ENCODE results near the gene C22orf39.

C22orf39 gene

GRCh38 chr22:19463491-19464469, 16.3 kb upstream of the C22orf39 start:
- TF ChIP-seq EP300 (IDR thresholded peaks at IDR 0.05; ENCODE audit: borderline replicate concordance) (no peak), REST (IDR thresholded peaks at IDR 0.05; ENCODE audit: low read depth) (no peak), USF1 (IDR thresholded peaks at IDR 0.05) (no peak), TCF12 (IDR thresholded peaks at IDR 0.05; ENCODE audit: low read depth) (no peak), NFIC (IDR thresholded peaks at IDR 0.05) (no peak), FOXM1 (IDR thresholded peaks at IDR 0.05; ENCODE audit: borderline replicate concordance, low read depth) (no peak), MAX (IDR thresholded peaks at IDR 0.05) (no peak), YY1 (IDR thresholded peaks at IDR 0.05; ENCODE audit: low read depth) (no peak), TAF1 (IDR thresholded peaks at IDR 0.05; ENCODE audit: low read depth) (no peak), TEAD4 (IDR thresholded peaks at IDR 0.05) (no peak), ZBTB7A (IDR thresholded peaks at IDR 0.05; ENCODE audit: low read depth) (no peak)

DNA sequence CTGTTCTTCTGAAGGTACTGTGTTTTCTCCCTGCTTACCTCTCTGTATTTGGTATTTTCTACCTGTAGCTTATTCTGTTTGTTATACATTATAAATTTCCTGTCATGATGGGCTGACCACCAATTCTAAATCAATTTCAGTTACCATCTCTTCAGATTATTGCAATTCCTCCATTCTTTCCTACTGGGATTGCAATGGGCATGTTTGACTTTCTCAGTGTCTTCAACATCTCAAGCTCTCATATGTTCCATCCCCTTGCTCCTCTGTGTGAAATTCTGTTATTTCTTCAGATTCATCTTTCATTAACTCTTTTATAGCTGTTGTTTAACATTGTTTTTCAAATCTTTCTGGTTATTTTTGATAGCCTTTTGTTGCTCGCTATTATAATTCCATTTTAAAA, 15.5 kb upstream of the C22orf39 start:
- TF ChIP-seq YY1 (IDR thresholded peaks at IDR 0.05; ENCODE audit: low read depth) = no peak
- TF ChIP-seq FOXM1 (IDR thresholded peaks at IDR 0.05; ENCODE audit: borderline replicate concordance, low read depth) = no peak
- TF ChIP-seq MAX (IDR thresholded peaks at IDR 0.05) = no peak
- no peak for TF ChIP-seq CREB1 (IDR thresholded peaks at IDR 0.05; ENCODE audit: low read depth)
- TF ChIP-seq REST (IDR thresholded peaks at IDR 0.05; ENCODE audit: low read depth) = no peak
- no peak for TF ChIP-seq NFIC (IDR thresholded peaks at IDR 0.05)
- no peak for TF ChIP-seq TAF1 (IDR thresholded peaks at IDR 0.05; ENCODE audit: low read depth)
- no peak for TF ChIP-seq TEAD4 (IDR thresholded peaks at IDR 0.05)
- TF ChIP-seq CEBPB (IDR thresholded peaks at IDR 0.05) = no peak
- TF ChIP-seq ZBTB7A (IDR thresholded peaks at IDR 0.05; ENCODE audit: low read depth) = no peak
- TF ChIP-seq USF1 (IDR thresholded peaks at IDR 0.05) = no peak
- no peak for TF ChIP-seq RAD21 (IDR thresholded peaks at IDR 0.05; ENCODE audit: low read depth)

GRCh38 chr22:19461506-19461905, 14.0 kb upstream of the C22orf39 start:
- TF ChIP-seq FOXM1 (IDR thresholded peaks at IDR 0.05; ENCODE audit: borderline replicate concordance, low read depth) (no peak), TAF1 (IDR thresholded peaks at IDR 0.05; ENCODE audit: low read depth) (no peak), REST (IDR thresholded peaks at IDR 0.05; ENCODE audit: low read depth) (no peak), CEBPB (IDR thresholded peaks at IDR 0.05) (no peak), CREB1 (IDR thresholded peaks at IDR 0.05; ENCODE audit: low read depth) (no peak), EP300 (IDR thresholded peaks at IDR 0.05; ENCODE audit: borderline replicate concordance) (no peak), ZBTB7A (IDR thresholded peaks at IDR 0.05; ENCODE audit: low read depth) (no peak), RAD21 (IDR thresholded peaks at IDR 0.05; ENCODE audit: low read depth) (no peak), NFIC (IDR thresholded peaks at IDR 0.05) (no peak), YY1 (IDR thresholded peaks at IDR 0.05; ENCODE audit: low read depth) (no peak), EGR1 (IDR thresholded peaks at IDR 0.05) (no peak)

DNA sequence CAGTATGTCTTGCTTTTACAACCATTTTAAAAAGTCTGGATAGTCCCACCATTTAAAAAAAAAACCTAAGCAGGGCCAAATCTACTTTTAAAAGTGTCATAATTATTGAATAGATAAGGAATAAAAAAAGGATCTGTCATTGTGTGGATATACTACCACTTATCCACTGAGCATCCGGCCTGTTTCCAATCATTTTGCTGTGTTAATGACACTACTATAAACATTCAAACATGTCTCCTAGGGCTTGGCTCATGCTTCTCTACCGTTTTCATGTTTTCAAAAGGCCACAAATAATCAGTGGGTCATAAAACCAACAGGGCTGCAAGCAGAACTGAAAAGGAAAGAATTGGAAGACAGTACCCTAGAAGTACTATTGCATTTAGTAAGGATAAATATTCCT, 12.5 kb upstream of the C22orf39 start:
- no peak for TF ChIP-seq RAD21 (IDR thresholded peaks at IDR 0.05; ENCODE audit: low read depth)
- no peak for TF ChIP-seq MAX (IDR thresholded peaks at IDR 0.05)
- no peak for TF ChIP-seq NFIC (IDR thresholded peaks at IDR 0.05)
- no peak for TF ChIP-seq EP300 (IDR thresholded peaks at IDR 0.05; ENCODE audit: borderline replicate concordance)
- no peak for TF ChIP-seq YY1 (IDR thresholded peaks at IDR 0.05; ENCODE audit: low read depth)
- TF ChIP-seq USF1 (IDR thresholded peaks at IDR 0.05) = no peak
- TF ChIP-seq REST (IDR thresholded peaks at IDR 0.05; ENCODE audit: low read depth) = no peak
- no peak for TF ChIP-seq EGR1 (IDR thresholded peaks at IDR 0.05)
- TF ChIP-seq FOXM1 (IDR thresholded peaks at IDR 0.05; ENCODE audit: borderline replicate concordance, low read depth) = no peak
- TF ChIP-seq TCF12 (IDR thresholded peaks at IDR 0.05; ENCODE audit: low read depth) = no peak
- no peak for TF ChIP-seq ZBTB7A (IDR thresholded peaks at IDR 0.05; ENCODE audit: low read depth)
- no peak for TF ChIP-seq TEAD4 (IDR thresholded peaks at IDR 0.05)
- TF ChIP-seq CREB1 (IDR thresholded peaks at IDR 0.05; ENCODE audit: low read depth) = no peak
- TF ChIP-seq TAF1 (IDR thresholded peaks at IDR 0.05; ENCODE audit: low read depth) = no peak
- TF ChIP-seq CEBPB (IDR thresholded peaks at IDR 0.05) = no peak

Measured in Ishikawa (cell line).